NCI-H446 (cell line): ENCODE data around the gene LHFPL4.

Source experiments
- DNase-seq, 2 experiments: peaks; one replicate each; lab custom pipeline; 2025; lab: John Stamatoyannopoulos, UW

Gene LHFPL4

DNA sequence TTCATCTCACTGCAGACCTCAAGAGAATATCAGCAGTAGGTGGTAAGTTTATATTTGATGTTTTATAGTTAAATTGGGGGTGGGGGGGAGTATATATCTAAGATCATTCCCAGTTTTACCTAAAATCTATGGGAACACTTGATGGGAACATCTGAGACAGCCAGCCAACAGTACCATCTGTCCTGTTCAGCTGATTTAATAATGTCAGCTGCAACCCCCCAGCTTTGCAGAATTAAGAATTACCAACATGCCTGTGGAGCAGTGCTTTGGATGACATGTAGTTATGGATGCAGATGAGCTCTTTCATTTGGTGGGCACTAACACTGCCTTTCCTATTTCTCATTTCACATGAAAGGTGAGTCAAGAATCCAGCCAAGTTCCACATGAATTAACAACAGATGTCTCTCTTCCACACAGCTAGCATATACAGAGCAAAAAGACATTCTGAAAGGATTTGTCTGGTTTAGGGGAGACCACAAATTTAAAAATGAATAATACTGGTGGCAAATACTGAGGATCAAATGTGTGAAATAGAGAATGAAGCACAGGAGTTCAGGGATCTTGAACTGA is 80.0 kb downstream of the LHFPL4 start:
- no peak for DNase-seq

DNA sequence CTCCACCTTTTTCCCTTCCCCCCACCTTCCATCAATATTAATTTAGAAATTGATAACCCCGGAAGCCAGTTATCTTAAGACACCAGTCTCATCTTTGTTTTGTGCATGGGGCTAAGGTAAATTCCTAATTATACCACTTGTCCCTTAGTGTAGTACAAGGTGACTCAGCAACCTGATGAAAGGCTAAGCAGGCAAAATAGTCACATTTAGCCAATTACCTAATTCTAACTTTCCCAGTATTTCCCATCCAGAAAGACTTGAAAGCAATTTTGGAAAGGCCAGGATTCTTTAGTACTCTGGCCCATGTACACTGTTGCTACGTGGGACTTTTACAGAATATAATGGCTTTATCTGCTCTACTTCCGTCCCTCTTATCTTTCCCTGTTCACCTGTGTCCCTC is 83.6 kb downstream of the LHFPL4 start:
- DNase-seq: no peak

DNA sequence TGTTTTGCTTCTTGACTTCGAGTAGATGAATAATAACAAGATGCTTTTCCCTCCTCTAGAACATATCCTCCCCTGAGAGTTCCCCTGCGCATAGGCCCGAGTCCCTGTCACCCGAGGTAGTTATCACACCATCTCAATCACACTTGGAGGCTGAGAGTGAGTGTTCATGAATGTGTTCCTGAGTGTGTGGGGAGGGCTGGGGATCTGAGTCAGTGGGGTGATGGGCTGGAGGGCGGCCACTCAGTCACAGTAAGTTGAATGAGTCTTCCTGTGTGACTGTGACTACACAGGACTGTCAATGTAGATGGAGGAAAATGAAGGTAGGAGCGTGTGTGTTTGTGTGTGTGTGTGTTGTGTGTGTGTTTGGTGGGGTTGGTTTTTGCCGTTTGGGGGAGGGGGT is 85.2 kb downstream of the LHFPL4 start:
- DNase-seq: no peak

DNA sequence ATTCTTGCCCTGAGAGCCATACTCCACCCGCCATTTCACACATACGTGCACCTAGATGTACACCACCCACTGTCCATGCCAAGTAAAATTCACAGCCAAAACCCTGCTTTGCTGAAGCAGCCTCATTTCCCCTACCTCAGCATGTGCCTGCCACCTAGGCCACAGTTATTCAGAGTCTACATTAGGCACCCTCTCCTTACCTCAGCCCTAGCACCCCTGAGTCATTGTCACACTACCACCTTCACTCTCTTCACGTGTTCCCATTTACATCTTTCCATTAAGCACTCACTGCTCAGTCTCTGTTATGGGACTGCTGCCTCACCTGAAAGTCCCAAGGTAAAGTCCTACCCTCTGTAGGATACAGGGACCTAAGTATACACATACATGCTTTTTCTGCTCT is 86.2 kb downstream of the LHFPL4 start:
- DNase-seq: no peak

DNA sequence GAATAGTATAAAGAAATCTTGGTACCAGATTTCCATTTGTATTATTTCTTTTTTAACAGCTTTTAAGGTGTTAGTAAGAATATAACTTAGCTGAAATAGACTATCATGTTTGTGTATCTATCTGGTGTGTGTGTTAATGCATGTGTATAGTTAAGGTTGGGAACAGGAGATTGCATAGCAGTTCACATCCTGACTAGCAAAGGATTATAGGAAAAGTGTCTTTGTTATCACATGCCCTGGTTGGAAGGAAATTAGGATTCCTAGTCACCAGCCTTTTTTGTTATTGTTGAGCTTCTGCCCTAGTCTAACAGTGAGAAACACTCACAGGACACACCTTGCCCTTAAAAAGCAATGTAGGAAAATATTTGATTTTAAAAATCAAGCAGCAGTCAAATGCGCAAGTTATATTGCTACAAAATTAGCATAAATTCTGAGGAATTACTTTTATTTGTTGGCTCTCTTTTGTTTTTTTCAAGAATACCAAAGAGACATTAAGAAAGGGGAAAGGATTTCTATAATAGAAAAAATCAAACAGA is 98.0 kb downstream of the LHFPL4 start:
- no peak for DNase-seq

DNA sequence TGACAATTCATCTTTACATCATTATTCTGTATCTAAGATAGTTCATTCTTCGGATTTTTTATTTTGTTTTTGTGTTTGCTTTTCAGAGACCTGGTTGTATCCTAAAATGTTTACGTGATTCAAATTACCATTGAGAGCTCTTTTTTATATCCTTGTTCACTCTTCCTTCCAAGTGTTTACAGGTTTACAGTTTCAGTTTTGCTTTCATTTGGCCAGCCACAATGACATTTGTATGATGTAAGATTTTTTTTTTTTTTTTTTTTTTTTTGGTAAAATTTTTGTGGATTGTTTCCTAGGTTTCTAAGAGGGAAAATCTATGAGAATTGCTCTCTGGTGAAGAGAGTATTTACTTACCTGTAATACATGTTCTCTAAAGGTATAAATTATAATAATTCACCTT is 101.2 kb downstream of the LHFPL4 start:
- no peak for DNase-seq

DNA sequence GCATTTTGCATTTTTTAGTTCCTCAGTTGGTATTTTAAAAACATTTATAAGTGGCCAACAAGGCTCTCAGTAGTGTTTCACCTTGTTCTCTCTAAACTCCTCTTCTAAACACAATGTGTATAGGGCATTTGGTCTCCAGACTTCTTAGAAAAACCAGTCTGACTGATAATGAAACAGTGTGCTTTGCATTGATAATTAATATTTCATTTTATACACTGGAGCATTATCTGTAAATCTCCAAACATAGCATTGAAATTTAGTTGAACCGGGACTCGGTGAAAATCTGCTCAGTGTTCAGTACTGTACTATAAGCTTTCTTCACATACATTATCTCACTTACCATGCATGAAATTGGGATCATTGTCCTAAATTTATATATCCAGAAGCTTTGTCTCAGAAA is 102.6 kb downstream of the LHFPL4 start:
- DNase-seq: no peak

DNA sequence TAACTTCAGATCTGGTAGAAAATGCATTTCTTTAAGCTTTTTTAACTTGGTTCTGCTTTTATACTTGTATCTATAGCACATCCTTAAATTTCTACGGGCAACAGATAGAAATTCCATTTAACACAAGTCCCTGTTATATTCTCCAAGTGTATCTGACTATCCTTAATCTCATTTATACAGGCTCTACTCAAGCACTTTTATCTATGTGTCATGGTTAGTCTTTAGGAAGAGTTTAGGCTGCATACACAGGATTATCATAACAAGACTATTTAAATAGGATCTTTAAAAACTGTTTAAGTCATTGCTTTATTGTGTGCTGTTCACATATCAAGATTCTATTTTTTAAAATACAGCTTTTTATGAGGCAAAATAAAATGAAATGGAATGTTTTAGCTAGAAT is 103.5 kb downstream of the LHFPL4 start:
- DNase-seq: no peak

DNA sequence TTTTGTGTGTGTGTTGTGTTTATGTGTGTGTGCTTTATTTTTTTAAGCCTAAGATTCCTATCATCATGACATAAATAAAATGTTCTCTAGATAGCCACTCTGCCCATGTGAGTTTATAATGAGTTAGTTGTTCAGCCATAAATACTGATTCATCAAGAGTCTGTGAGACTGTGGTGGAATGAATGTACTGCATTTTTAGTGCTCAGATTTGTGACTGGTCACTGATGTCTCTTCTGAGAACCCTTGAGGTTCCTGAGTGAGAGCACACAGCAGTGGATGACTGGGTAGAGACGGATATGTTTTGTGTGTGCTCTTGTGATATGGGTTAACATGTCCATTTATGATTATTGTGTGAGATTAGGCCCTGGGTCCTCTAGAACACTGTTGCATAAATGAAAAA is 105.0 kb downstream of the LHFPL4 start:
- DNase-seq: no peak
